HG03139 (cell line): Measurements from ENCODE around the gene MEIS1.

Experiments used
- ATAC-seq: cut with Tn5 transposase; IDR thresholded peaks from one replicate; pipeline ENCODE4 v1.9.1; 2021; ENCODE audit not compliant: unreplicated experiment

The MEIS1 gene

DNA sequence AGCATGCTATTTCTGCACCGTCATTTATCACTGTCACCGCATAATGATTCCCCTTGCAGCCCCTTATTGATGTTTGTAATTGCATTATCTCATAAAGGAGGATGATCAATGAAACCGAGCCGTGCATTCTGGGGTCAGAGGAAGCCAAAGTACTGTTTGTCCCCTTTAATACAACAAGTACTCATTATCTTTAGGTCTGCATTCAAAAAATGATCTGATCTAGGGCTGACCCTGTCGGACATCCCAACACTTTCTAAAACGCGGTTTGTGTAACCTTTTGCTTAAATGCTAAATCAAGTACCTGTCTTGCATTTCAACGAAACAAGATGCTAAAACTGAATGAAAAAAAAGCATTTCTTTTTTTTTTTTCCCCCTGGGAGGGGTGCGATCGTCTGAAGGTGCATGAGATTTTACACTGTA lies 143.8 kb downstream of the MEIS1 start:
- no peak for ATAC-seq

DNA sequence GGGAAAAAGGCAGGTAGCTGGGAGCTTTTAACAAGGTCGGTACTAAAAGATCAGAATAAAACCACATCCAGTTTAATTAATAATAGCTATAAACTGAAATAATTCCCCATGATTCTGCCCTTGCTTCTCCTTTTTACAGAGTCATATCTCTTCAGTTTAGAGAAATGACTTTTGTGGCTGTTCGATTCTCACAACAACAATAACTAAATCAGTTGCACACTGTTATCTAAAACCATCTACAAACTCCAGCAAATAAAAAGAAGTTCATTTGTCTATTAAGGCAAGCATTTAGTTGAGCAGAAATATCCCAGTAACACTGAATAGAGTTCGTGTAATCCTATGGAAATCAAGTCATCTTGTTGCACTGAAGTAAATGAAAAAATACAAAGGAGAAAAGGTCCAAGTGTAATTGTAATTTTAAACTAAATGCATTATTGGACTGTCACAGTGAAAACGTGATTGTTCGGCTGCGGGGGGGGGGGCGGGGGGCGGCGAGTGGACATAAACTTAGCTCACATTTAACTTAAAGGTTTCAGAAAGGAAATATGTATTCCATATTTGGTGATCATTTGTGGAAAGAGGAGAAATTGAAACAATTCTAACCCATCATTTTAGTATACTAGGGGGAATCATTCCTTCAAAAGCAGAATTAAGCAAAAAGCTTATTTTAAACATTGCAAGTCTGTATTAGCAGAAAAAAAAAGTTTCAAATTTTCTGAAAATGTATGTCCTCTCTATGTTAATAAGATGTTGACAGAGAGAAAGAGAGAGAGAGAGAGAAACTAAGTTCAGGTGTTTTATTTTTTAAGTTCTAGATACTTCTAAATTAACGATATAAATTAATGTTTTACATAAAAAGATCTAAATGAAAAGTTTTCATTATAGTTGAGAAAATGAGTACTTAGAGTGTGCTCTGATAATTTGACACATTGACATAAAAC lies 144.5 kb downstream of the MEIS1 start:
- ATAC-seq: no peak

DNA sequence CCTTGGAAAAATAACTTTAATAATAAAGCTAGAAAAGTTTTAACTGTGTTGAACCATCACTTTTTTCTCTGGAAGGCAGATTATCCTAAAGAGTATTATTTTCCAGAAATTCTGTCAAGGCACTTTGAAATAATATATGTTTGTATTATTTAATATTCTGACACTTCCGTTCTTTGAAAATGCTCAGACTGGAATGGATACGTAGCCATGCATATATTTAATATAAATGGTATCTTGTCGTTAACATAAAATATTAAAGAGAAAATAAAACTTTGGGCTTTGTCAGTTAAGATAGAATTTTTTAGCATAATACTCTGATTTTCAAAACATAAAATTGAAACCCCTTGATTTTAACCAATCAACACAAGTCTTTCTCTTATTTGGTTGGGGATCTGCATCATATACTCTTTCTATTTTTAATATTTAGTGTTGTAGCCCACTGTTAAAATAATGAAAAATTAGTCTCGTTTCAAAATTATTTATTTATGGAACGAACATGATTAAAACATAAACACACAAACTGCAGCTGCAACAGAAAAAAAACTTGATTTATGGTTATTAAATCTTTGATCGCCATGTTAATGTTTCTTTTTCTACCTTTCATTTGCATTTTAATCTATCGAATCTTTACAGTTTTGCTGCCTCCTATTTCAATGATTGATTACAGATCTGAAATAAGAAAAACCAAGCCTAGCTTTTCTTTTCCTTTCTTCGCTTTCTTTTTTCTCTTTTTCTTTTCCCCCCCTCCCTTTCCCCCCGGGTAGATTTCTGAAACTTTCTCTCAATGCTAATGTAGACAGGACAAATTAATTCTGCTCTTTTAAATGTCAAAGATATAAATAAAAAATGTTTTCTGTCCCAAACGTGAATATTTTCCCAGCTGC lies 145.5 kb downstream of the MEIS1 start:
- no peak for ATAC-seq

DNA sequence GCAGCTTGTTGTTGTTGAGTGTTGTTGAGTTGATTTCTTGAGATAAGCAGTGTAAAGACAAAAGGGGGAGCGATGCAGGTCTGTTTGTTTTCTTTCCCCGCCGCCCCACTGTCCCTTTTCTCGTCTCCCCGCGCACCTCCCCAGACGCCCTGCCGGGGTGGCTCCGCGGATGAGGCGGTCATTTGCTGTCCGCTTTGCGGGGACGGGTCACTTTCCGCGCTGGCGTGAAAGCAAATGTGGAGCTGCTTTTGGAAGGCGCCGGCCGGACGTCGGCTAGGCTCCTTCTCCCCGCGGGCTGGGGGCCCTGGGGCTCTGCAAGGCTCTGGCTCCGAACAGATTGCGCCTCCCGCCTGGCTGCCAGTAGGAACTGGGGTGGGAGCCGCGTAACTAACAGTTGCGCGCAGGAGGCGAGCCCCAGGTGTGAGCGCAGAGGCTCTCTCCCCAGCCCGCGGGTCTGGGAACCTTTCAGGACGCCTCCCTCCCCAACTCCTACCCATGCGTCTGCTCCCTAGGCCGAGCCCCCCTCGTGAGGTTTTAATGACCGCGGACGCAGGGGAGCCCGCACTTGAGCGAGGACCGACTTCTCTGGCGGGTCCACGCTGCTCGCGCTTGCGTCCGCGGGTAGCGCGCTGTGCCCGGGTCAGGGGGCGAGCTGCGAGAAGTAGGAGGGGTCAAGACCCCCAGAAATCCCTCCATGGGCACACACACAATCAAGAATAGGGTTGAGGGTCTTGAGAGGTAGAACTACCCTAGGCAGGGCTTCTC lies 146.6 kb downstream of the MEIS1 start:
- ATAC-seq: no peak

DNA sequence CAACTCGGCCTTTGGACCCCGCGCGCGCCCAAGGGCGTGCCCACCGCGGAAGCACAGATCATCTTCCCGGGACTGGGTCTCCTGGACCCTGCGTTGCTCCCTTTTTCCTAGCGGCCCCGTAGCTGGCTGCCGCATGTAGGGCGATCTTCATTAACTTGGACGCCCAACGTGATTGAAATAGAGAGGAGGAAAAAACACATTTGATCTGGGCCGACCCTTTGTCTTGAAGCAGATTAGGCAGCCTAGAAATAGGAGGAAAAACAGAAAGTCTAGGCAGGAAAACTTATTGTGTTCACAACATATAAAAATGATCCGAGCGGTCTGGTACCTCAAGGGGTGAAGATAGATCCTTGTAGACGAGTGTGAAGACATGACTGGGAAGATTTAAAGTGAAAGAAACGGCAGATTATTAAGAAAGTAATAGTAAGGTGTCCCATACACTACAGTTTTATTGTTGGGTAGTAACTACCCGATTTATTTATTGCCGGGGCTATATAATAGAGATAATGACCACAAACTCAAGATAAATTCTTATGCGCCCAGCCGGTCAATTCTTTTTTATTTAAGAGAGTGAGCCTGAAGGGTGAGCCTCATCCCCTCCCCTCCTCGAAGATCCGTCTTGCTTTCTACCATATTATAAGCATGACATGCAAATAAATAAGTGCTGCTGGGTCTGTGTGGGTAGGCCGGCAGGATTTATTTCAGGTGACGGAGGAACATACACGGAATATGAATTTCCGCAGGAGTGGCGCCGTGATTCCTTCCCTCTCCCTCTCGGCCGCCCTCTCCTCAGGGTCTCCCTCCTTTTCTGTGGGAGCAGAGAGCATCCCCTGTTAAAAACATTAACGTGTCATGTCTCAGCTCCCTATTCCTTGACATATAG lies 147.4 kb downstream of the MEIS1 start:
- no peak for ATAC-seq

DNA sequence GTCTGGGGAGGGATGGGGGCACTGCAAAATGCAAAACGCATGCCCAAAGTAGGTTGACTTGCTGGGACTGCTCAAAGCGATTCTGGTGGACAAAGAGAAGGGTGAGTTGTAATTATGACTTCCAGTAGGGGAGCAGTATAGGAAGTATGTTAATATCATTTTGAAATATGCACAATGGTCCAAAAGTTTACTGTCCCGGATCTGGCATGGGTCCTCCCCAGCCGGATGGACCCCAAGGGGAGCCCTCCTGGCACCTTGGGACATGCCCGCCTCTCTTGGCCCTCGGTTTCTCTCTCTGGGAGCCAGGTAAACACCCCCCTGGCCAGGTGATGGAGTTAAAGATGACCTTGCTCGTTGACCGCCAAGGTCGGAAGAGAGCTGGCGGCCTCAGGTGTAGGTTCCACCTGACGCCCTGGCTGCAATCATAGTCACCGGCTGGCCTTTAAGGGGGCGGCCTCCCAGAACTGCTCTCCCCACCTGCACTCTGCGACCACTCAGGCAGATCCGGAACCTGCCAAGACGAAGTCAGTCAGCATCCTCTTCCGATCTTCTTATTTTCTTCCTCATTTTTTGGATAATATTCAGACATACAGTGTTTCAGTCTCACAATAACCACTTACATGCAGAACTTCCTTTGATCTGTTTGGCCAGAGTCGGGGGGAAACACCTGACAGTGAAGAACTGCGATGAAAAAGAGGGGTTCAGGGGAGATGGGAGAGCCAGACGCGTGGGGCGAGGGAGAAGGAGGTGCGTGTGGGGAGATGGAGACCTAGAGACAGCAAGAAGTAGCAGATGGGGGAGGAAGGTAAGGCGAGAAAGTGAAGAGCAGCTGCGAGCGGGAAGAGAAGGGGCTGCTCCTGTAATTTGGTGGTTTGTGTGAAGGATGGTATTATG lies 148.3 kb downstream of the MEIS1 start:
- ATAC-seq: no peak

DNA sequence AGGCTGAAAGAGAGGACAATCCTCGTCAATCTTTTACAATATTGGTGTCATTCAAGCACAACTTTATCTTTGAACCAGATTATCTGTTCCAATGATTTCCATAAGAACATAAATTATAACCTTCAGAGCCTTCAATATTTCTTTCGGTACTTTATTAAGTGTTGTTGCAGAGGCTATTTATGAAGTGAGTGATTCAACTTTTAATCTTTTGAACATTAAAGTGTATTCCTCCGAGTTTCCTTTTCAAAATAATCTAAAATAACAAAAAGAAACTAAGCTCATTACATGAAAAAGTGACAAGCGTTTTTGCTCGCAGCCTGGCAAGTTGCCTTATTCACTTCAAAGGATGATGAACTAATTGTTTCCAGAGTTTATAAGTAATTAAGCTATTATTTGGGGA lies 149.0 kb downstream of the MEIS1 start:
- ATAC-seq: no peak

DNA sequence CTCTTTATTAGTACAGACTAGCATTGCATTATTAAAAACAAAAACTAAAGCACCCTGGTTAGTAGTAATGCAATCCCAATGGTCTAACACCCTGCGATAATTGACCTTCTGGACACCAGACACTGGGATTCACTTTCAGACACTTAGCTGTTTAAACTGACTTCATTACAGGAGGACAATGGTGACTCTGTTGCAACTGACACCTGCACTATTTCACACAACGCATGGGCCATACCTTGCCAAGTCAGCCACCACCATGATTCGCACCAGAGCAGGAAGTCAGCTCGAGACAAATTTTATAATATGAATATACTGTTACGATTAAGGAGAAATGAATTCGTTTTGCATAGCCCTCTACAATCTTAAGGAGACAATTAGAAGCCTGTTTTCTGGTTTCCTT lies 150.7 kb downstream of the MEIS1 start:
- ATAC-seq: no peak

DNA sequence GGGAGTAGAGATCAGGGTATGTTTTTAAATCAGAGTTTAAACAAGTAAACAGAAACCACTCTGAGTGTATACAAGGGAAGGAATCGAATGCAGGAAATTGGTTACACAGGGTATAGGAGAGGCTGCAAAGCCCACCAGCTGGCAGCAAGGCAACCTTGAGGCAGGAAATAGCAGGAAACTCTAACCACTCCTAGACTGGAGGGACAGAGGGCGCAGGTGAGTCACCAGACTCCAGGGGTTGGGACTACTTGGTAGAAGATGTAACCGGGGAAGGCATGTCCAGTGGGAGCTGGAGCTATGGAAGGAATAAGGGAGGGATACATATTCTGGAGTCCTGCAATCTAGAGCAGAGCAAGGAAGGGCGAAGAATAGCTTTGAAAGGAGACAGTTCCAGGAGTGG lies 152.3 kb downstream of the MEIS1 start:
- ATAC-seq: no peak

DNA sequence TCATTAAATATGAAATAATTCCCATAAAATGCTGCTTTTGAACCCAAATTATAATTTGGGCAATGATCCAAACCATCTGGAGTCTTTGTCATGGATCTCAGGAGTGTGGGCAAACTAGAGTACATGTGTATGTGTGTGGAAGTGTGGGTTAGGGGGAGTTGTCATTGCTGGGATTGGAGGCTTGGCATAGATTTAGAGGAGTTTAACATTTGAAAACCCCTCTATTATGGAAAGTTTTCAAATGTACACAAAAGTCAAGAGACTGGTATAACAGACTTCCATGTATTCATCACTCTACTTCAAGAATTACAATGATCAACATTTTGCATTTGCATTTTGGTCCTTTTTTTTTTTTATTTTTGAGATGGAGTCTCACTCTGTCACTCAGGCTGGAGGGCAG lies 159.1 kb downstream of the MEIS1 start:
- no peak for ATAC-seq

DNA sequence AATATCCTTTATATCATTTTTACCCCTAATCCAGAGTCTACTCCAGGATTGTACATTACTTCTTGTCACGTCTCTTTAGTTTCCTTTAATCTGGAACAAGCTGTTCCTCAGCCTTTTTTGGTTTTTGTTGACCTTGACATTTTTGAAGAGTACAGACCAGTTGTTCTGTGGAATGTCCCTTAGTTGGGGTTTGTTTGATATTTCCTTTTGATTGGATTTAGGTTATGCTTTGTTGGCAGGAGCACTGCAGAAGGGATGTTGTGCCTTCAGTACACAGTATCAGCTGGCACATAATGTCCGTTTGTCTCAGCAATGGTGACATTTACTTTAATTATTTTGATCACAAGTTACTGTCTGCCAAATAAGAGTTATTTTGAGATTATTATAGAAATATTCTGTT lies 160.6 kb downstream of the MEIS1 start:
- ATAC-seq: no peak

DNA sequence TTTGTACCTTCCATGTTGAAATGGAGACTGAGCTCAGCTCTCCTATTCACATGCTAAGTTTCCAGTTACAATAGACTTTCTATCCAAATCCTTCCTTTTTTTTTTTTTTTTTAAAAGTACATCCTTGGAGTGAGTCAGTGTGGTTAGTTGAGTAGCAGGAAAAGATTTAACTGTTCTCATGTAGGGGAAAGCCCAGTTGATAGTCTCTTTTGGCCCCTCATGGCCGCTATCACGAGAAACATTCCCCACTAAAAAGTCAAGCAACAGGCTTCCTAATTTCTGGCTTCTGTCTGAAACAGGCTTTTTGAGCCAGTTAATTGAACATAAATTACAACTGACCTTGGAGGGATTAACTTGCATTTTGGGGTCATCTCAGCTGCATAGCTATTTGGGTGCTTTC lies 161.3 kb downstream of the MEIS1 start:
- ATAC-seq: no peak

DNA sequence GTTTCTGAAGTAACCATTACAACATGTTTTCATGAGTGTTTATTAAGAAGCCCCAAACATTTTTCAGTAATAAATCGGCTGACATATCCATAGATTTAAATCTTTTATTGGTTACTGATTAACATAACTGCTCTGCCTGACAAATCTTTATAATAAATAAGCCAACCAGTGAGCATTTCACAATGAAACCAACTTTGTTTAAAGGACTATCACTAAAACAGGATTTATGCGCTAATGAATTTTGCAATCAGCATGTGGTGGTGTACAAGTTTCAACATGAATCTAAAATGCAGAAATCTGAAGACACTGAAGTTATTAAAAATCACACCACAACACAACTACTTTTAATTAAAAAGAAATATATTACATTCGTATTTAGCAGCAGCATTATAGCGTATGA lies 166.7 kb downstream of the MEIS1 start:
- ATAC-seq: no peak

DNA sequence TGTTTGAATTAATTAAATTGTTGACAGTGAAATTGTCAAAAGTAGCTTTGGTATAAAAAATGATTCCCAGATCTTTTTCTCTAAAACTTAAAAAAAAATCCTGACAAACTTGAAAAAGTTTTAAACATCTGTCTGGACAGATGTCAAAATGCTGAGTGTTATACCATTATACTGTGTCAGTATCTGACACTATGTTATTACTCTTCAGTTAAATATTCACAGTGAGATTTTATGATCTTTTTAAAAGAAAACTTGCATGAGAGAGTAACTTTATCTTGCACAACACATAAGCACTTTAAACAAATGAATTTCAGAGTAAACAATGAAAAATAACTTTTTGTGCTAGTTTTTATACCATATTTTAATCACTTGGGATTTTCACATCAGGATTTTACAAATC lies 167.4 kb downstream of the MEIS1 start:
- ATAC-seq: no peak

DNA sequence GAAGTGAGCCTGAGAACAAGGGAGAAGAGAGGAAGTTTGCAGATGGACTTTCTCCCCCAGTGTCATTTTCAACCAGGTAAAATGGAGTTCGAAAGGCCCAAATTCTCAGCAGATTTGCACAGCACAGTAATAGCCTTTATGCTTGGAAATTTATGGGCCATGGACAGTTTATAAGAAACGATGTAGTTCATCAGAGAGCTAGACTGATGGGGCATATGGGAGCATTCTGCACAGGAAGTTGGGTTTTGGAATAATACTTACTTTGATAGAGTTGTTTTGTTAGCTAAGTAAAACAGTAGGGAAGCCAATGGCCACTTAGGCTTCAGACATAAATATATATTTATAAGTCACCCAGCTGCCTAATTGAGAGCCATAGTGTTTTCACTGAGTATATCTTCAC lies 169.4 kb downstream of the MEIS1 start:
- ATAC-seq: no peak

DNA sequence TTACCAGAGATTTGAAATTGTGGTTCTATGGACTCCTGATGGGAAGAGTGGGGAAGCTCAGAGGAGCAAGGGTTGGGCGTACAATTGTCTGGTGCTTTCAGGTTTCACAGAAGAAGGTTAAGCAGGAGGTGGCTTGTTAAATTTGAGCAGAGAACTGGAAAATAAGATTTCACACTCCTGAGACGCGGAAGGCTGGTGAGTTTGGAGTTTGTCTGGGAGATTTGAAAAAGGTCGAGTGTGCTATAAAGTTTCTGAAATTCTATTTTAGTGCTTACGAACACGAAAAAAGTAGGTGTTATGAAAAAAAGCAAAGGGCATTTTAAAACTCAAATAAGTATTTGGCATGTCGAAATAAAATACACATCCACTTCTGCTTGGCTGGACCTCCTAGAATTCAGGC lies 170.1 kb downstream of the MEIS1 start:
- no peak for ATAC-seq

DNA sequence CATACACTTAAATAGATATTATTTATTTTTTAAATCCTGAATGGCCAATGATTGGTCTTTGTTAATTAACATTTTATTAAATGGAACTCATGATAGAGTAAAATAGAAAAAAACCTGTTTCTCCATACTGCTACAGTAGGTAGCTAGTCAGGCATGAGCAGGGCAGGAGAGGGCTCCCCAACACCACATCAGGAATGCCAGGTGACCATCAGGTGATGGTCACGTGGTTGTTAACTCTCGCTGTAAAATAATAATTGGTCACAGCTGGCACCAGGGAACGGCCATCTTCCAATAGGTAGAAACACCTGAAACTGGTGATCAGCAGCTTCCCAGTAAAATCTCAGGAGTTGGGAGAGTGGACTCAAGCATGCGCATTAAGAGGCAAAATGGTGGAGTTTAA lies 172.2 kb downstream of the MEIS1 start:
- ATAC-seq: no peak
